ENCODE results near the gene ABT1.

ABT1 gene

DNA sequence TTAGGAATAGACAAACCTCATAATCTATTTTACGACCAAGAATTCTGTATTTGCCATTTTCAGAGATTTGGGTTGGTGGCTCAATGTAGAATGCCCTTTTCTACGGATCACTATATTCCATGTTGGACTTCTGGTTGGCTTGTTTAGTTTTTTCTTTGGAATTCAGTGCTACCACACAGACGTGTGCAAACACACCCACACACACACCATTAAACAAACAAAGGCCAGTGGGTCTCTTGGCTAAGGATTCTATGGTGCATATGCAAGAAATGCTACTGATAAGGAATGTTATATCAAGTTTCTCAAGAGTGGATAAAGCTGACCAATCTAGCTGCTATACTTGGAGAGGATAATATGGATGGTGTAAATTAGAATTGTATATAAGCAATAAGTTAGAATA, 8.0 kb downstream of the ABT1 start:
- no peak for DNase-seq (ENCODE audit: low spot score)

DNA sequence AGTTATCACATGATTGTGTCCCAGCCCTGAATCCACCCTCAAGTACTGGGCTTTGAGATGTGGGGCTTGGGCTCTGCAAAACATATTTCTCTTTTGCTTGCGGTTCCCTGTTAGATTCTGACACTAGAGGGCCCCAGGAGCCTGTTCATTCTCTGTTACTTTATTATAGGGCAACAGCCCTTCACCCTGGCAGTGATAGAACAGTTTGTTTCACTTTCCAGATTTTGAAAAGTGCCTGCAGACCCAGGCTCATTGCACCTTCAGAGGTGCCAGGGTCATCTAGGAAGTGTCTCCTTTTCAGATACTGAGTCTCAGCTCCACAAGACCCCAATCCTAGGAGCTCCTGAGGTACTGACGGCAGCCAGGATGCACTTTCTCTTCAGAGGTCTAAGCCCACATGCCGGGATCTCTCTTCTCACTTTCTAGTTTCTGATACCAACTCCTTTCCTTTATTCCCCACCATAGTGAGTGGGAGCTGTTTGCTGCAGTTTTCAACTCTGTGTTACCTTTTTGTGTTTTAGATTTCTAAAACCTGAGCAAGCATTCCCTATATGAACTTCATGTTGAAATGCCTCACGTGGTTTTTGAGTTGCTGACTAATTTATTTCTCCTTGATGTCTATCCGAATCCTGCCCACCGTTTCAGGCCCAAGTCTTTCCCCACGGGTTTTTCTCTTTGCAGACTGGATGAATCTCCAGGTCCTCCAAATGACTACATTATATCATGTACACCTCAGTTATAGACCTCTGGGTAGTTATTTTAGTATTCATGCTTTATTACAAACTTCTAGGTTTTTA, 10.9 kb downstream of the ABT1 start:
- DNase-seq (ENCODE audit: low spot score) = peak; percentile 69

DNA sequence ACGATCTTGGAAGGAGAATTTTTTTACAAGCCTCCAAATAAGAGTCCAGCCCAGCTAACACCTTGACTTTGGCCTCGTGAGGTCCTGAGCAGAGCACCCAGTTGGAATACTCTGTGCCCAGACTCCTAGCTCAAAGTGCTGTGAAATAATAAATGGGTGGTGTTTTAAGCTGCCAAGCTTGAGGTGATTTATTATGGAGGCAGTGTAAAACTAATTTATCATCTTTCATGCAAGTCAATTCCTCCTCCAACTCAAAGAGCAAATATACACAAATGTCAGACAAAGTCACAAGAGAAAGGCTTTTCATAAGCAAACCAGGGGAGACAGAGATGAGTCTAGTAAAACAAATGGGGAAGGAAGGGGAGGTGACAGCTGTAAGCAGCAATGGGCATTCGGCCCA, 12.7 kb downstream of the ABT1 start:
- DNase-seq (ENCODE audit: low spot score) = no peak

DNA sequence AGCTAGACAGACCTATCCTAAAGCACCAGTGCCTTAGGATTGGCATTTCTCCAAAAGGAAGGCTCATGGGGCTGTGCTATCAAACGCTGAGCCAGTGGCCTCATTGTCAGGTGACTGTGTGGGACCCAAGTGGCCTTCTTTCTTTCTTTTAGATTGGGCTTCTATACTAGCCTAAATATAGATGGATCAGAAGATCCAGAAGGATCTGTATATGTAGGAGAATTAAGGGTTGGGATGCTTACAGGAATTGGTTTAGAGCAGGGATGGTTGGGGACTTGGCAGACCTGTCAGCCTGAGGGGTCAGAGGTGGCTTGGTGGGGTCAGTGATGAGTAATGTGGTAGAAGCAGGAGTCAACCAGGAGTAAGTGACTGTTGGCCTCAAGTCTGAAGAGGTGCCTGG, 14.8 kb downstream of the ABT1 start:
- no peak for DNase-seq (ENCODE audit: low spot score)

DNA sequence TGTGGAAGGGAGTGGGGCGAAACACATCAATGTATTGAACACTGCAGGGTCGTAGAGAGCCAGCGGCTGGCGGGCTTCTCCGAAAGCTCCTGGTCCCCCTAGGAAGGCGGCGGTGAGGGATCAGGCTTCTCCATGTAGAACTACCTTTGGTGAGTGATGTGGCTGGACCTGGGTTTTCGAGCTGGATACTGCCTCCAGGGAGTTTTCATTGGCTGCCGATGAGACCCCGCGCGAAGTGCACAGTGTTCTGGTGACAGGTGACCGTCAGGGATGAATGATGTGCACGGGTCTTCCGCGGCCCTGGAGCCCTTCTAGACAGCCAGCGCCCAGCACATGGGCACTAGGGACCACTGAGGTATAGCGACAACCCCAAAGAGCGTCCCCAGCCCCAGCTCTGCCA, 16.4 kb downstream of the ABT1 start:
- DNase-seq (ENCODE audit: low spot score) = no peak

DNA sequence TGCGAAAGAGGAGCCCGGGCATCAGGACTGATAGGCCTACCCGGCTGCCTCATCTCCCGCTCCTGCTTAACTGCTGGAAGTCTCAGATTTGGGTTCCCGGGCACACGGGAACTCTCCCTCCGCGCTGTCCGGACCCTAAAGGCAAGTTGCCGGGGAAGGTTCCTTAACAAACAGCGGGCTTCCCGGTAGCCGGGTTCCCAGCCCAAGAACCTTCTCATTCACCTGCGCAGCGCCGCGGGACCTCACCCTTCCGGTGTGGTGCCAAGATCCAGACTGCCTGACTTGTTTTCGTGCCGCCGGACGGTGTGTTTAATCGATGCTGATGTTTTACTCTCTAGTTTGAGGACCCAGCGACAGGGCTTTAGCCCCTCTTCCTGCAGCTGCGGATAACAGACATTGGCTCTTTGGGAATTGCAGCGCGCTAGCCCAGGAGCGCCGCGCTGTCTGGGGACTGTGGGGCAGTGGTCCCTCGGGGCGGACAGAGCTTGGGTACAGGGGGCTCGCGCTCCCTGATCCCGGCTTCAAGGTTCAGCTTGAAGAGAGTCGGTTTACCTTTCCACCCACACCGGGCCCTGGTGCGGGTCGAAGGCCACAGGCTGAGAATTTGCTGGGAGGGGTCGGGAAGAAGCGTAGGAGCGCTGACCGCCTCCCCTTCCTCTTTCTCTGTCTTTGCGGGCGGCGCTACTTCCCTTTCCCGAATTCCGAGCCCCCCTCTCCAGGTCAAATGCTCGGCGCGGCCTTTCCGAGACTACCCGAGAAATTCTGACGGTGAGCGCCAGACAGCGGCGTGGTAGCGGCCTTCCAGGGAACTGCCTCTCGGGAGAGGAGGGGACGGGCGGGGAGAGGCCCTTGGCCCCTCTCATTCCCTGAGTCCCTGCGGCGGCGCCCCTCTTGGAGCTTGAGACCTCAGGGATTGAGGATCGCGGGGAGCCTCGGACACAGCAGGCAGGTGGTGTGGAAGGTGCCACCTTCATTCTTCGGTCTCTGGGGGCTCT, 17.2 kb downstream of the ABT1 start:
- DNase-seq (ENCODE audit: low spot score) = no peak

- DNase-seq (ENCODE audit: low spot score) = no peak
These were observed 26.6 kb downstream of the ABT1 start for GRCh38 chr6:26623339-26623859.

DNA sequence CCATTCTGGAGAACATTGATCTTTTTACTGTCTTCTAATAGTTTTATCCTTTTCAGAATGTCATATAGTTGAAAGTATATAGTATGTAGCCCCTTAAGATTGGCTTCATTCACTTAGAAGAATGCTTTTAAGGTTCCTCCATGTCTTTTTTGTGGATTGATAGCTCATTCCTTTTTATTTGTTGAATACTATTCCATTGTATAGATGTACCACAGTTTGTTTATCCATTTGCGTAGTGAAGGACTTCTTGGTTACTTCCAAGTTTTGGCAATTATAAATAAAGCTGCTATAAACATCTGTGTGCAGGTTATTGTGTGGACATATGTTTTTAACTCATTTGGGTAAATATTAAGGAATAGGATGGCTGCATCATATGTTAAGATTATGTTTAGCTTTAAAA, 27.8 kb downstream of the ABT1 start:
- DNase-seq (ENCODE audit: low spot score) = no peak

DNA sequence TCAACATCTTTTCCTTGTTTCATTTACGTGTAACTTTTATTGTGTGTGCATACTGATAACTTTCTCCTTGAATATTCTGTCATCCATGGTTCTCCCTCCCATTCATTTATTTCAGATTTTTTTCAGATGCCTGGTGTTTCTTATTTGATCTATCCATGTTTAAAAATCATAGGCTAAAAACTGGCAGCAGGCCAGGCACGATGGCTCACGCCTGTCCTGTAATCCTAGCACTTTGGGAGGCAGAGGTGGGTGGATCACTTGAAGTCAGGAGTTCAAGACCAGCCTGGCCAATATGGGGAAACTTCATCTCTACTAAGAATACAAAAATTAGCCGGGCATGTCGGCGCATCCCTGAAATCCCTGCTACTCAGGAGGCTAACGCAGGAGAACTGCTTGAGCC, 31.1 kb downstream of the ABT1 start:
- no peak for DNase-seq (ENCODE audit: low spot score)

- DNase-seq (ENCODE audit: low spot score) = no peak
These were observed 32.6 kb downstream of the ABT1 start for GRCh38 chr6:26629359-26629758.

GRCh38 chr6:26640806-26641205, 44.1 kb downstream of the ABT1 start:
- DNase-seq (ENCODE audit: low spot score) = no peak

- no peak for DNase-seq (ENCODE audit: low spot score)
These were observed 49.3 kb downstream of the ABT1 start for GRCh38 chr6:26646074-26646473.

Measured in SW480 (cell line).